HepG2 (cell line): ENCODE data around the gene GP1BA. TPM values are rescaled to one million over a fixed set of nuclear protein-coding genes. Genes with fewer than 3 reads are reported as not detected.

Experiments
- ATRX ChIP-seq: sonication (generic); formaldehyde crosslinking; IDR thresholded peaks from 2 replicates; pipeline ENCODE4 v1.4.0; 2020; ENCODE audit warnings: missing genetic modification reagents, borderline replicate concordance
- FOXA1 ChIP-seq, 2 experiments: fragments of 450-650 bp in 1 of 2; sonication (generic) in 1 of 2; formaldehyde crosslinking in 1 of 2; IDR thresholded peaks; 2 replicates each; pipeline versions ENCODE4 v1.4.0 to v1.6.1; 2016 to 2020; ENCODE audit warnings: missing genetic modification reagents in 1 of 2
- GABPA ChIP-seq, 2 experiments: IDR thresholded peaks; 2 replicates each; pipeline ENCODE4 v1.6.1; 2011 to 2016; ENCODE audit warnings: low read depth in 2 of 2, low read length in 1 of 2, missing biosample characterization in 1 of 2, missing genetic modification characterization in 1 of 2
- HDAC1 ChIP-seq: sonication (generic); formaldehyde crosslinking; IDR thresholded peaks from 2 replicates; pipeline ENCODE4 v1.5.1; 2020; ENCODE audit warnings: mild to moderate bottlenecking, missing genetic modification reagents
- HDAC2 ChIP-seq: sonication (generic); formaldehyde crosslinking; IDR thresholded peaks from 2 replicates; pipeline ENCODE4 v1.4.0; 2020; ENCODE audit warnings: missing genetic modification reagents
- KLF9 ChIP-seq: IDR thresholded peaks from 2 replicates; pipeline ENCODE4 v1.6.1; 2016; ENCODE audit warnings: low read depth
- RBFOX2 ChIP-seq: fragments of 200-400 bp; formaldehyde crosslinking; IDR thresholded peaks from 2 replicates; pipeline ENCODE4 v1.6.1; 2017; ENCODE audit warnings: low read depth, mild to moderate bottlenecking, low read length
- SAP130 ChIP-seq: IDR thresholded peaks from 2 replicates; pipeline ENCODE4 v1.6.1; 2016; ENCODE audit warnings: low read depth
- SMAD9 ChIP-seq: sonication (generic); formaldehyde crosslinking; IDR thresholded peaks from 2 replicates; pipeline ENCODE4 v1.5.1; 2020; ENCODE audit warnings: mild to moderate bottlenecking, missing genetic modification reagents
- YY1 ChIP-seq: IDR thresholded peaks from 2 replicates; pipeline ENCODE4 v1.6.1; 2011; ENCODE audit warnings: low read length, low read depth, moderate library complexity, mild to moderate bottlenecking; ENCODE audit not compliant: insufficient read depth, insufficient replicate concordance
- ZBTB21 ChIP-seq: sonication (generic); formaldehyde crosslinking; IDR thresholded peaks from 2 replicates; pipeline ENCODE4 v1.4.0; 2020; ENCODE audit warnings: missing genetic modification reagents
- ZNF33B ChIP-seq: sonication (generic); formaldehyde crosslinking; IDR thresholded peaks from 2 replicates; pipeline ENCODE4 v1.5.1; 2020; ENCODE audit warnings: mild to moderate bottlenecking, missing genetic modification reagents
- ZNF572 ChIP-seq: sonication (generic); formaldehyde crosslinking; IDR thresholded peaks from 2 replicates; pipeline ENCODE4 v1.5.1; 2020; ENCODE audit warnings: mild to moderate bottlenecking, missing genetic modification reagents
- ZNF615 ChIP-seq: sonication (generic); formaldehyde crosslinking; IDR thresholded peaks from 2 replicates; pipeline ENCODE4 v1.5.0; 2020; ENCODE audit warnings: mild to moderate bottlenecking, missing genetic modification reagents, borderline replicate concordance
- ZNF724P ChIP-seq: sonication (generic); formaldehyde crosslinking; IDR thresholded peaks from 2 replicates; pipeline ENCODE4 v1.8.0; 2022; ENCODE audit warnings: missing genetic modification reagents, borderline replicate concordance
- ZSCAN22 ChIP-seq: sonication (generic); formaldehyde crosslinking; IDR thresholded peaks from 2 replicates; pipeline ENCODE4 v1.4.0; 2020; ENCODE audit warnings: mild to moderate bottlenecking, missing genetic modification reagents
- polyA plus RNA-seq, 8 experiments: library from polyadenylated mRNA; depleted of rRNA in 3 of 8; stranded (reverse) in 7 of 8; unstranded in 1 of 8; fragments of >200 nt; fragmentation: Illumina TruSeq in 4 of 8; extraction: Trizol in 4 of 8; gene quantifications; 2 replicates each; pipeline versions ENCODE4 v1.2.1 to v1.2.3, GENCODE V29; 2011 to 2016; ENCODE audit warnings: low read depth in 4 of 8, missing spikeins in 1 of 8, mixed read lengths in 1 of 8; ENCODE audit not compliant: insufficient read depth in 1 of 8
- total RNA-seq, 5 experiments: library from RNA; depleted of rRNA; stranded (reverse); fragments of >200 nt; fragmentation: Illumina TruSeq; extraction: Trizol; gene quantifications; 2 replicates each; pipeline ENCODE4 v1.2.3, GENCODE V29; 2016; ENCODE audit warnings: low read depth in 1 of 5
- TF ChIP-seq, protein P1 (sequence below): sonication (generic); formaldehyde crosslinking; IDR thresholded peaks from 2 replicates; pipeline ENCODE4 v1.5.1; 2020; ENCODE audit warnings: missing genetic modification reagents, mild to moderate bottlenecking, borderline replicate concordance
- TF ChIP-seq, protein P2 (sequence below): sonication (generic); formaldehyde crosslinking; IDR thresholded peaks from 2 replicates; pipeline ENCODE4 v1.4.0; 2020; ENCODE audit warnings: missing genetic modification reagents
- TF ChIP-seq, protein P3 (sequence below), 2 experiments: sonication (generic) in 1 of 2; formaldehyde crosslinking in 1 of 2; IDR thresholded peaks; 2 replicates each; pipeline versions ENCODE4 v1.6.1 to v1.9.0; 2014 to 2022; ENCODE audit warnings: antibody characterized with exemption in 1 of 2, borderline replicate concordance in 1 of 2, inconsistent platforms in 1 of 2, low read depth in 1 of 2, missing genetic modification reagents in 1 of 2

GP1BA gene
- total and polyA plus RNA-seq, 2 of the 13 experiments (the other 11 are each of a cell fraction or from before 2014, with no cell fraction given), result not detected

DNA sequence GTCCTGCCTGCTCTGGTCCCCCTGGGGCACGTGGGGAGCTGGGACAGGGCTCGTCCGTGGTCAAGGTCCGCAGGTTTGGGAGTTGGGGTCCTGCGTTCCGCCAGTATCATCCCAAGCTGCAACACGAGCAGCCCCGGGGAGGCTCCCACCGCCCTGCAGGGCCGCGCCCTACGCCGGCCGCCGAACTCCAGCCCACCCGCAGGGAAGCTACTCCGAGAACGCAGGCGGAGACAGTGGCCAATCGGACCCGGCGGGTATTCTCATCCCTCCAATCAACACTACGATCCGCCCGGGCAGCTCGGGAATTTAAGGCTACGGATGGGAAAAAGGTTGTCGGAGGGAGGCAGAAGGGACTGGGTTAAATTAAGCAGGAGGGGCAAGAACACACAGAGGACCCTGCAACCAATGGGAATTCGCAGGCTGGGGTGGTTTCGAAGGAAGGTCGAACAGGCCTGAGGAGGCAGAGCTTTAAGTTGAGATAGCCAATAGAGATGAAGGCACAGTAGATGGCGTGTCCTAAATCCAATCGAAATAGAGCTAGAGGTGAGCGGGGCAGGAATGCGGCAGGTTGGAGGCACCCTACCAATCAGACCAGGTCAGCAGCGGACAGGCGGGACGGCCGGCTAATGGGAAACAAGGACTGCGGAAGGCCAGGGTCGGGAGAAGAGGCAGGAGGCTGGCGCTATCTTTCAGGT lies 34.9 kb downstream of the GP1BA start (continued):
- TF ChIP-seq SAP130 (CRISPR knock-in tag) (peak; percentile 53; the same call in 1 of the 2 replicates), ZNF572 (CRISPR knock-in tag) (0 out of 2 replicates have a peak, but pooled peaks have one; percentile 42), ATRX (CRISPR knock-in tag) (no peak), KLF9 (CRISPR knock-in tag) (no peak), HDAC2 (CRISPR knock-in tag) (peak; percentile 41; the same call in 1 of the 2 replicates), ZNF33B (CRISPR knock-in tag) (peak; percentile 57; the same call in 1 of the 2 replicates), ZBTB21 (CRISPR knock-in tag) (no peak), ZNF615 (CRISPR knock-in tag) (0 out of 2 replicates have a peak, but pooled peaks have one; percentile 56), ZNF724P (CRISPR knock-in tag) (peak; percentile 33; the same call in 1 of the 2 replicates), YY1 (no peak), SMAD9 (CRISPR knock-in tag) (no peak), FOXA1 (IDR thresholded peaks at IDR 0.05) (no peak), FOXA1 (CRISPR knock-in tag; IDR thresholded peaks at IDR 0.05) (no peak), ZSCAN22 (no peak), GABPA (IDR thresholded peaks at IDR 0.05; ENCODE audit: low read depth, low read length) (peak; percentile 50), GABPA (CRISPR knock-in tag; IDR thresholded peaks at IDR 0.05; ENCODE audit: low read depth) (no peak; the same call in 1 of the 2 replicates), RBFOX2 (peak; percentile 77), HDAC1 (peak; percentile 69)
- TF ChIP-seq, protein P1, sequence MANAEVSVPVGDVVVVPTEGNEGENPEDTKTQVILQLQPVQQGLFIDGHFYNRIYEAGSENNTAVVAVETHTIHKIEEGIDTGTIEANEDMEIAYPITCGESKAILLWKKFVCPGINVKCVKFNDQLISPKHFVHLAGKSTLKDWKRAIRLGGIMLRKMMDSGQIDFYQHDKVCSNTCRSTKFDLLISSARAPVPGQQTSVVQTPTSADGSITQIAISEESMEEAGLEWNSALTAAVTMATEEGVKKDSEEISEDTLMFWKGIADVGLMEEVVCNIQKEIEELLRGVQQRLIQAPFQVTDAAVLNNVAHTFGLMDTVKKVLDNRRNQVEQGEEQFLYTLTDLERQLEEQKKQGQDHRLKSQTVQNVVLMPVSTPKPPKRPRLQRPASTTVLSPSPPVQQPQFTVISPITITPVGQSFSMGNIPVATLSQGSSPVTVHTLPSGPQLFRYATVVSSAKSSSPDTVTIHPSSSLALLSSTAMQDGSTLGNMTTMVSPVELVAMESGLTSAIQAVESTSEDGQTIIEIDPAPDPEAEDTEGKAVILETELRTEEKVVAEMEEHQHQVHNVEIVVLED, result peak; percentile 24; the same call in 1 of the 2 replicates
- TF ChIP-seq, protein P2, sequence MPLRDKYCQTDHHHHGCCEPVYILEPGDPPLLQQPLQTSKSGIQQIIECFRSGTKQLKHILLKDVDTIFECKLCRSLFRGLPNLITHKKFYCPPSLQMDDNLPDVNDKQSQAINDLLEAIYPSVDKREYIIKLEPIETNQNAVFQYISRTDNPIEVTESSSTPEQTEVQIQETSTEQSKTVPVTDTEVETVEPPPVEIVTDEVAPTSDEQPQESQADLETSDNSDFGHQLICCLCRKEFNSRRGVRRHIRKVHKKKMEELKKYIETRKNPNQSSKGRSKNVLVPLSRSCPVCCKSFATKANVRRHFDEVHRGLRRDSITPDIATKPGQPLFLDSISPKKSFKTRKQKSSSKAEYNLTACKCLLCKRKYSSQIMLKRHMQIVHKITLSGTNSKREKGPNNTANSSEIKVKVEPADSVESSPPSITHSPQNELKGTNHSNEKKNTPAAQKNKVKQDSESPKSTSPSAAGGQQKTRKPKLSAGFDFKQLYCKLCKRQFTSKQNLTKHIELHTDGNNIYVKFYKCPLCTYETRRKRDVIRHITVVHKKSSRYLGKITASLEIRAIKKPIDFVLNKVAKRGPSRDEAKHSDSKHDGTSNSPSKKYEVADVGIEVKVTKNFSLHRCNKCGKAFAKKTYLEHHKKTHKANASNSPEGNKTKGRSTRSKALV (CRISPR knock-in tag), result 0 out of 2 replicates have a peak, but pooled peaks have one; percentile 18
- TF ChIP-seq, protein P3, sequence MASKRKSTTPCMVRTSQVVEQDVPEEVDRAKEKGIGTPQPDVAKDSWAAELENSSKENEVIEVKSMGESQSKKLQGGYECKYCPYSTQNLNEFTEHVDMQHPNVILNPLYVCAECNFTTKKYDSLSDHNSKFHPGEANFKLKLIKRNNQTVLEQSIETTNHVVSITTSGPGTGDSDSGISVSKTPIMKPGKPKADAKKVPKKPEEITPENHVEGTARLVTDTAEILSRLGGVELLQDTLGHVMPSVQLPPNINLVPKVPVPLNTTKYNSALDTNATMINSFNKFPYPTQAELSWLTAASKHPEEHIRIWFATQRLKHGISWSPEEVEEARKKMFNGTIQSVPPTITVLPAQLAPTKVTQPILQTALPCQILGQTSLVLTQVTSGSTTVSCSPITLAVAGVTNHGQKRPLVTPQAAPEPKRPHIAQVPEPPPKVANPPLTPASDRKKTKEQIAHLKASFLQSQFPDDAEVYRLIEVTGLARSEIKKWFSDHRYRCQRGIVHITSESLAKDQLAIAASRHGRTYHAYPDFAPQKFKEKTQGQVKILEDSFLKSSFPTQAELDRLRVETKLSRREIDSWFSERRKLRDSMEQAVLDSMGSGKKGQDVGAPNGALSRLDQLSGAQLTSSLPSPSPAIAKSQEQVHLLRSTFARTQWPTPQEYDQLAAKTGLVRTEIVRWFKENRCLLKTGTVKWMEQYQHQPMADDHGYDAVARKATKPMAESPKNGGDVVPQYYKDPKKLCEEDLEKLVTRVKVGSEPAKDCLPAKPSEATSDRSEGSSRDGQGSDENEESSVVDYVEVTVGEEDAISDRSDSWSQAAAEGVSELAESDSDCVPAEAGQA (IDR thresholded peaks at IDR 0.05; ENCODE audit: low read depth), result no peak
- TF ChIP-seq, protein P3 (CRISPR knock-in tag; IDR thresholded peaks at IDR 0.05; ENCODE audit: borderline replicate concordance), result 0 out of 2 replicates have a peak, but pooled peaks have one; percentile 36
